Activated CD4-positive, alpha-beta T cell treated with anti-CD3 and anti-CD28 coated beads, Interleukin-2, amount 50 U/mL, for 1 hour (primary cell): ENCODE measurements around the gene ULBP1.
"Not testable (repeated sequence)": the region's sequence is repeated elsewhere in the genome, so short reads cannot be mapped to it uniquely, and the experiment has no call there.

Experiments used
- DNase-seq: peaks from one replicate; pipeline ENCODE4 v3.0.0-alpha.2; 2020

The ULBP1 gene

DNA sequence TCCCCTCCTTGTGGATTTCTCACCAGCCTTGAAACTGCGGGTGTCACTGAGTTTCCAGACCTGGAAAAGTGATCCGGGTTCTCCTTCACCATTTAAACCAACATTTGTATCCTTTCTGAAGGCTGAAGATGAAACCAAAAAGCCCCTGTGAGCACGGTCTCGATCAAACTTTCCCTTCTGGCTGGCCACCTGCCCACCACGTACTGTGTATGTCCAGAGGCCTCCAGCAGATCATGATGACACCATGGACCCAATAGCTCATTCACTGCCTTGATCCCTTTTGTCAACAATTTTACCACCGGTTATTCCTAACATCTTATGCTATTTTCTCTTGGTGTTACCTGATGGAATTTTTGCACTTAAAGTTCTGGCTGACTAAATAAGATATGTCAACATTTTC, 15.6 kb downstream of the ULBP1 start:
- DNase-seq, result no peak

GRCh38 chr6:149983145-149983544, 19.4 kb downstream of the ULBP1 start:
- no peak for DNase-seq

DNA sequence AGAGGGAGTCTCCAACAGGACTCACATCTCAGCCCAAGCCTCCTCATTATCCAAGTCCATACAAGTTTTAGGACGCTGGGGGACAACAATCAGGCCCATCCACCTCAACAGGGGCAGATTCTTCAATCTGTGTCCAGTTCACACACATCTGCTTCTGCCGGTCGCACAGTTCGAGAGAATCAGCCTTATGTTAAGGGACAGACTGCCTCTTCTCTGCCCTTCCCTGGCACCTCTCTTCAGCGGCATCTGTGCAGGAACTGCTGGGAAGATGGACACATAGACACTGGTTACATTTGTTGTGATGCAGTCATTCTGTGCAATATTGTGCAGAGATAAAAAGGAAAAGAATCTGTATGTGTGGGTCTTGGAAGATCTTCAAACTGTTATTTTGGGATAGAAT, 21.0 kb downstream of the ULBP1 start:
- no peak for DNase-seq

- DNase-seq, result no peak
These were observed 21.8 kb downstream of the ULBP1 start for GRCh38 chr6:149985481-149985937.

DNA sequence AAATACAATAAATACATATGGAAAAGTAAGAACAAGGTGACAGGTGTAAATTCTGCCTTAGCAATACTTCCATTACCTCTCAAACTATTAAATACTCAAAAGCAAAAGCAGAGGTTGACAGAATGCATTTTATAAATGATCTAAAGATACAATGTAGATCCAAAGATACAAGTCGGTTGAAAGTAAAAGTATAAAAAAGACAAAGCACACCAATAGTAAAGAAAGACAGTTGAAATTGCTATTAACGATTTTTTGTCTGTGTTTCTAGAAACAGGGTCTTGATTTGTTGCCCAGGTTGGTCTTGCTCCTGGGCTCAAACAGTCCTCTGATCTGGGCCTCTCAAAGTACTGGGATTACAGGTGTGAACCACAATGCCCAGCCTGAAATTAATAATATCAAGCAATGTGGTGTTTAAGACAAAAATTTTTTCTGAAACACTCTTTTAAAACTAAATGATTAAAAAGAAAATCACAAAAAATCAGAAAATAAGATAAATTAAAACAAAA, 23.9 kb downstream of the ULBP1 start:
- no peak for DNase-seq

GRCh38 chr6:149988550-149989346, 25.0 kb downstream of the ULBP1 start:
- DNase-seq, result no peak

GRCh38 chr6:149990212-149990660, 26.5 kb downstream of the ULBP1 start:
- no peak for DNase-seq

- DNase-seq, result no peak
These were observed 27.1 kb downstream of the ULBP1 start for GRCh38 chr6:149990661-149991471.

DNA sequence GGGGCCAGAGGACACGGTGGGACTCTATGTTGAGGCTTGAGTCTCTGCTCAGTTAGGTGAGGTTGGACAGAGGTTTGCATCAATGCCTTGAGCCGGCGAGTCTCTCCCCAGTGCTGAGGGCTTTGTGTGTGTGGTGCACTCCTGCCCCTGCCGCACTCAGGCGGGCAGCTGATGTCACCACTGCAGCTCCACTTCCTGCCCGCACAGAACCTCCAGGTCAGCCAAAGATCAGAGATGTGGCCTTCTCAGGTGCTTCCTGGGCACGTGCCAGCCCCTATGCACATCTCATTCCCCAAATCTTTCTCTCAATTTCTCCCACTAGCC, 27.7 kb downstream of the ULBP1 start:
- not testable (repeated sequence) for DNase-seq

- DNase-seq, result no peak
These were observed 28.1 kb downstream of the ULBP1 start for GRCh38 chr6:149991838-149992237.

DNA sequence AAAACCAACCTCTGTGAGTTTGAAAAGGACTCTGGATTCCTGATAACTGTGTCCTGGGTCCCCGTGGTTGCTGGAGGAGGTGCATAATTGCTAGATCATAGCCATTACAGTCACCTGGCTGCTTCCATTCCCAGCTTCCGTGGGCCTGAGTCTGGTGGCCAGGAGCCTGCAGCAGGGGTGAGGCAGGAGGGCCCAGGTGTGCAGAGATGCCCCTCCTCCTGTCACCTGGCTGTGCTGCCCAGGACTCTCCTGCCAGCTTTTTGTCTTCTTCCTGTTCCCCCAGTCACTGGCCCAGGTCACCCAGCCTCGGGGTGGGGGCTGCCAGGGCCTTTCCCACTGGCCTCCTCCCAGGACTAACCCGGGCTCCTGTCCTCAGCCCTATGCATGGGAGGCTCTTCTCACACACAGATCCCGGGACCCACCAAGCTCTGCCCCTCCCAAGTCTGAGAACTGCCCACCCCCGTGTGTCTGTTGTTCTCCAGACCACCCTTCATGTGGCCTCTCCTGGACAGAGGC, 31.6 kb downstream of the ULBP1 start:
- DNase-seq, result no peak

DNA sequence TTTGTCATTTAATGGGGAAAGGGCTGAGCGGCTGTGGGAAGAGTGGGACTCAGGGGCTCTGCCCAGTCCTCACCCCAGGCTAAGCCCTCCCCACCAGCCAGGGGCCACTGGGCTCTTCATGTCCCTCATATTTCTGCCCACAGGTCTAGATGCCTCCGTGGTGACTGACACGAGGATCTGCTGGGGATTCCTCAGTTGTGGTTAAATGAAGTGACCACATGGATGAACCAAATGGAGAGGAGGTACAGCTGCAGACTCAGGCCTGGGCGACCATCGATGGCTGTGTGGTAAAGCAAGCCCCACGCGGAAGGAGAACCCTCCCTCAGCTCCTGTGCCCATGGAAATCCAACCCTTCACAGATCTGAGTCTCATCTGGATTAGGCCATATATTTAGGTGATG, 32.2 kb downstream of the ULBP1 start:
- no peak for DNase-seq

DNA sequence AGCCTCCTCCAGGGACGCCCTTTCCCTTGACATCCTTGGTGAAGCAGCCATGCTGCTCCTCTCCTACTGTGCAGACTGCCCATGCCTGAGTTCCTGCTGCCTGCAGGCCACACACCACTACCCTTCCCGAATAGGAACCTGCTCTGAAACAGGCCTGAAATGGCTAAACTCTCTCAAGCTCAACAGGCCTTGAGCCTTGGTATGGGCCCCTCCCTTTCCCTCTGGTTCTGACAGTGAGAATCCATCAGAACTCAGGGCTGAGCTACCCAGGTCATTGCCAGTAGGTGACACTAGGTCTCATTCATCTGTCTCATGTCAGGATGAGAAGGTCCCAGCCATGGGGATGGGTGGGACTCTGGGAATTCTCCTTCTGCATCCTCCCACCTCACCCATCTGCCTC, 35.9 kb downstream of the ULBP1 start:
- no peak for DNase-seq

DNA sequence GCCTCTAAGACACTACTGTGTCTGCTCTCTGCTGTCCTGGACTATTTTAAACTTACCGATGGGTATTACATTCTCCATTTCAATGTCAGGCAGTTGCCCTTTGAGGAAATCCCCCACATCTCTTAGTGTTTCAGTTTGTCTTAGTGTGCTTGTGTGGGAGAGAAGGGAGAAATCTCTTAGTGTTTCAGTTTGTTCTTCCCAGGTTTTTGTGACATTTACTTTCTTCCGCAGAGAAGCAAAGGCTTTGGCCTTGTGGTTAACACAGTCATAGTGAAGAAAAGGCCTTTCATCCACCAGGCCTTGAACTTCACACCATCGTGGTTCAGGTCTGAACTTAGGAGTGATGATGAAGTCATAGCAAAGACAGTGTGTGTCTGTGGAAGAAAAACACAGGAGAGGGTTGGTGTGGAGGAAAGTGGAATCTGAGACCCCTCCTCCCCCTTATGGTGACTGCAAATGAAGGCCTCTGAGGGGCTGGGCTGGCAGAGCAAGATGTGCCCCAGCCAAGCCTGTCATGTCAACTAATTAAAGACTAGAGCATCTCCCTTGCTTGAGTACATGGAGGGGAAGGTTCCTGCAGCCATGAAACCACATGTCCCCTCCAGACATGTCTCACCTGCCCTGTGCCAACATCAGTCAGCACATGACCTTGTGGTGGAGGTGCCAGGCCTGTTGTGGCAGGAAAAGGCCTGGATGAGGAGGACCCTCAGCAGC, 37.7 kb downstream of the ULBP1 start:
- no peak for DNase-seq

DNA sequence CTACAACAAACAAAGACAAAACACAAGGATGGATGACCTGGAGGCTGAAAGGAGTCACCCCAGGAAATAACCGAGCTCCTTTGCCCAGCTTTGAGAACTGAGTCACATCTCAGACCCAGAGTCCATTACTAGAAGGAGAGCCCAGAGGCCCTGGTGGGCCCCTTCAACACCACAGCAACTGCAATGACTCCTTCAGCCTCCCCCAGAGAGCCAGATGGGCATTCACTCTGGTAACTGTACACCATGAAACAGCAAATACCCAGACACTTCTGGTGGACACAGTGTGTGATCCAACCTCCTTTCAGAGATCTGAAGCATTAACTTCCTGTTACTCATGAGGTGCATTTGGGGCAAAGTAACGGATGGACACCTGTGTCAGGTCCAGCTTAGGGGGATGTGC, 39.0 kb downstream of the ULBP1 start:
- DNase-seq, result no peak

- not testable (repeated sequence) for DNase-seq
These were observed 39.9 kb downstream of the ULBP1 start for GRCh38 chr6:150003599-150003998.

DNA sequence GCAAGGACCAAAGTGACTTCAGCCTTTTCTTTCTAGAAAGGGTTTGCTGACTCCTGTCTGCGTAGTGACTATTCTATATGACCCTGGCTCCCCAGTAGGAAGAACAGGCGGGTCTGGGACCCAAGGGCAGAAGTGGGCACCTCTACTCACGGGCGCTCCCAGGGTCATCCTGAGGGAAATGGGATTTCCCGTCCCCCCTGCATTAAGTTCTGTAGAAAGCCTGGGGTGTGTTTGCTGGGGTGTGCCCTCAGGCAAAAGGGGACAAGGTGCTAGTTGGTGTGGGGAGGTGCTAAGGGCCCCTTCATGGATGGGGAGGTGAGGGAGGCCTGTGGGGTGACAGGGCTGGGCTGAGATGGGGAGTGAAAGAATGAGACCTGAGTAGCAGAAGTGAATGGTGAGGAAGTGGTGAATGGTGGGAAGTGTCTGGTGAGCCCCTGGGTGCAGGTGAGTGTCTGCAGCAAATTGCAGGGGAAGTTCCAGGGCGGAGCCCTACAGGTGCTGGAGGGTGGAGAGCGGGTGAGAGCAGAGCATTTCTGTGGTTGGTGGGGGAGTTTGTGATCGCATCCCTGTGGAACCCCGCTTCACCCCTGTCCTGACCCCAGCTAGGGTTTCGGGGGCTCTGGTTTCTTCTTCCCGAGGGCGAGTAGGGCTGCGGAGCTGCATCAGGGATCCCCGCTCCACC, 40.5 kb downstream of the ULBP1 start:
- peak; percentile 62 for DNase-seq

DNA sequence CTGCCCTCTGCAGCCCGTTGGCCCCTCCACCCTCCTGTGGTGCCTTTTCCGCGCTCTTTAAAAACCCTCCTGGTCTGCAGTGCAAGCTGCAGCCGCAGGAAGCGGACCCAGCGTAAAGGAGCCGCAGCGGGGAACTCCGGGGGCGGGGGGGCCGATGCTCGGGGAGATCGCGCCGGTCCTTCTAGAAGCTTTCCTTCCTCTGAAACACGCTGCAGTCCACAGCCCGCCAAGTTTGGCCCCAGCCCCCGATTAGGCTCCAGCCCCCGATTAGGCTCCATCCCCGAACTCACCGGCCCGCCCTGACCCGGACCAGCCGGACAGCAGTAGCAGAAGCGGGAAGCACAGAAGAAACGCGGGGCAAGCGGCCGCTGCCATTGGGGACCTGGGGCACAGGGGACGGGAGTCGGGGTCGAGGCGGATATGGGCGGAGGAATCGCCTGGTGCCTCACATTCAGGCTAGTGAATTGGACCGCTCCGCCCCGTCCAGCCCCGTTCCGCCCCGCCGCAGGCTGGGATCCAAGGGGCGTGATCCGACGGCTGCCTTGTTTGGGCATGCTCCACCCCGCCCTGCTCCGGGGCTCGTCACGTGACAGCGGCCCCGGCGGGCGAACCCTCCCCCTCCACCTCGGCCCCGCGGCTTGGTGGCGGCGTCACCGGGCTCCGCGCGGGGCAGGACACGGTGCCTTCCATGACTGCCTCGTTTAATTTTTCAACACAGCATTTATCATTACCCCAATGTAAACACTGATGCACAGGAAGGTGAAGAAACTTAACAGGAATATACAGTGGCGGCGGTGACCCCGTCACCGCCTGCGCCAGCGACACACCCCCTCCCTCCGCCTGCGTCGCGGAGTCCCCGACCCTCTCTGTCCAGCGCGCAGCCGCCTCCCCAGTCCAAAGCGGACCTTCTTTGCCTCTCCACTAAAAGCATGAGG, 41.3 kb downstream of the ULBP1 start:
- DNase-seq, result peak; percentile 86

DNA sequence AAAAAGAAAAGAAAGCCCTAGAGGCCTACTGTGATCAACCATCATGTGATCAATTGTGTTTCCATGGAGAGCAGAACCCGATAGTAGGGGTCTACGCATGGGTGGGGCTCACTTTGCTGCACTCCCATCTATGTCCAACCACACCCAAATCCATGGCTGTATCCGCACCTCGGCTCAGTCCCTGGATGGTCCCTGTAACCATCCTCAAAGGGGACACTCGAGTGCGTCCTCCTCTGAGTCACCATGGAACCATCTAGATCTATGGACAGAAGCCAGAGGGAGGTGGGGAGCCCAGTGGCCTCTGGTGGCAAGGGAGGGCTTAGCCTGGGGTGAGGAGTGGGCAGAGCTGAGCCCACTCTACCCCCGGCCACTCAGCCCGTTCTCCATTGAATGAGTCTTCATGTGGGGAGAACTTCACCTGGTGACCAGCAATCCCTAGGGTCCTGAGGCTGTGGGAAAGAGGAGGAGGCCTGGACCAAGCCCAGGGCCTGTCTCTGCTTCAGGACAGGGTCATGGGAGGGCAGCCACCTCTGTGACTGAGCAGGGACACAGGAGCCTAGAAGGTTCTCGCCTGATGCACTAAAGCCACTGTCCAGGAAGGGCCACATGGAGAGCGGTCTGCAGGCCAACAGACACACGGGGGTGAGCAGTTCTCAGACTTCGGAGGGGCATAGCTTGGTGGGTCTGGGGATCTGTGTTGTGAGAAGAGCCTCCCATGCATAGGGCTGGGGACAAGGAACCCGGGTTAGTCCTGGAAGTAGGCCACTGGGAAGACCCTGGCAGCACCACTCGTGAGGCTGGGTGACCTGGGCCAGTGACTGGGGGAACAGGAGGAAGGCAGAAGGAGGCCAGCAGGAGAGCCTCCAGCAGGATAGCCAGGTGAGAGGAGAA, 42.3 kb downstream of the ULBP1 start:
- DNase-seq, result no peak

- DNase-seq, result peak; percentile 41
These were observed 43.3 kb downstream of the ULBP1 start for GRCh38 chr6:150006961-150007464.
